ENCODE measurements around the gene GPANK1. TPM values are rescaled to one million over a fixed set of nuclear protein-coding genes. Genes with fewer than 3 reads are reported as not detected.

Gene GPANK1
- total and polyA plus RNA-seq, 9 of the 15 experiments (the other 6 are each of a cell fraction or from before 2014, with no cell fraction given): 32.2 to 111 (median 46.3) TPM

DNA sequence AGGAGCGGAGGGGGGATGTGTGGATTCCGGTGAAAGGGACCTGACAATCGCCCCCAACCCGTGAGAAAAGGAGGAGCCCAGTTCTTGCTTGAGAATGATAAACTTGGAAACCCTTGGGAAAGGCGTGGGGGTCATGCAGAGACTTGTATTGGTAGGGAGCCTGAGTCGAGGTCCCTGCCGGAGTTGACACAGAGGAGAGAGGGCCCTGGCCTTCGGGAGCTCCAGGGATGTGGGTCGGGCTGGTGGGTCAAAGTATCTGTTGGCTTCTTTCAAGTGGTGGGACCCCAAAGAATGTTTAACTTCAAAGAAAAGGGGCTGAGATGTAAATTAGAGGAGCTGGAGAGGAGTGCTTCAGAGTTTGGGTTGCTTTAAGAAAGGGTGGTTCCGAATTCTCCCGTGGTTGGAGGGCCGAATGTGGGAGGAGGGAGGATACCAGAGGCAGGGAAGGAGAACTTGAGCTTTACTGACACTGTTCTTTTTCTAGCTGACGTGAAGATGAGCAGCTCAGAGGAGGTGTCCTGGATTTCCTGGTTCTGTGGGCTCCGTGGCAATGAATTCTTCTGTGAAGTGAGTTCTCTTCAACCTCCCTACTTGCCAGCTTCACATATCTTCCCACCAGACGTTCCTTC, 1.7 kb upstream of the GPANK1 start (continued):
- TF ChIP-seq, protein P1, sequence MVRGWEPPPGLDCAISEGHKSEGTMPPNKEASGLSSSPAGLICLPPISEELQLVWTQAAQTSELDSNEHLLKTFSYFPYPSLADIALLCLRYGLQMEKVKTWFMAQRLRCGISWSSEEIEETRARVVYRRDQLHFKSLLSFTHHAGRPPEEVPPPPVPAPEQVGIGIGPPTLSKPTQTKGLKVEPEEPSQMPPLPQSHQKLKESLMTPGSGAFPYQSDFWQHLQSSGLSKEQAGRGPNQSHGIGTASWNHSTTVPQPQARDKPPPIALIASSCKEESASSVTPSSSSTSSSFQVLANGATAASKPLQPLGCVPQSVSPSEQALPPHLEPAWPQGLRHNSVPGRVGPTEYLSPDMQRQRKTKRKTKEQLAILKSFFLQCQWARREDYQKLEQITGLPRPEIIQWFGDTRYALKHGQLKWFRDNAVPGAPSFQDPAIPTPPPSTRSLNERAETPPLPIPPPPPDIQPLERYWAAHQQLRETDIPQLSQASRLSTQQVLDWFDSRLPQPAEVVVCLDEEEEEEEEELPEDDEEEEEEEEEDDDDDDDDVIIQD (CRISPR knock-in tag; IDR thresholded peaks at IDR 0.05): no peak
- TF ChIP-seq ARNT (IDR thresholded peaks at IDR 0.05) (peak; percentile 52 to 85; a peak in 2 of 4 replicates), TRIM24 (IDR thresholded peaks at IDR 0.05) (0 out of 4 replicates have a peak, but pooled peaks have one; percentile 5 to 26), ZNF12 (CRISPR knock-in tag; IDR thresholded peaks at IDR 0.05) (peak; percentile 36; the same call in 1 of the 2 replicates), BRD9 (IDR thresholded peaks at IDR 0.05; ENCODE audit: low read depth, partially characterized antibody) (peak; percentile 19), ZBTB7A (IDR thresholded peaks at IDR 0.05; ENCODE audit: borderline replicate concordance, control insufficient read depth, low read depth, low read length) (no peak), FUS (optimal IDR thresholded peaks at IDR 0.05; ENCODE audit: low read depth, low read length) (no peak), HDGF (IDR thresholded peaks at IDR 0.05) (no peak), HLTF (IDR thresholded peaks at IDR 0.05) (no peak), MYC (IDR thresholded peaks at IDR 0.05; ENCODE audit: low read depth, low read length) (no peak), MYC (CRISPR knock-in tag; IDR thresholded peaks at IDR 0.05; ENCODE audit: borderline replicate concordance, low read depth) (peak; percentile 83; the same call in 1 of the 2 replicates), MAZ (CRISPR knock-in tag; conservative IDR thresholded peaks at IDR 0.05 in 1 of 2, IDR thresholded peaks at IDR 0.05 in 1 of 2) (no peak), ARID2 (IDR thresholded peaks at IDR 0.05) (peak; percentile 77; the same call in 1 of the 2 replicates), SIN3A (IDR thresholded peaks at IDR 0.05; ENCODE audit: borderline replicate concordance in 2 of 2, control insufficient read depth in 1 of 2, low read depth in 2 of 2, low read length in 2 of 2) (peak; percentile 29 to 59; a peak in 3 of 4 replicates), PRPF4 (IDR thresholded peaks at IDR 0.05; ENCODE audit: insufficient read depth, low read depth, low read length, poor library complexity, severe bottlenecking) (no peak), SREBF2 (CRISPR knock-in tag; IDR thresholded peaks at IDR 0.05) (no peak), ZNF444 (CRISPR knock-in tag; IDR thresholded peaks at IDR 0.05) (0 out of 2 replicates have a peak, but pooled peaks have one; percentile 47), XRCC5 (IDR thresholded peaks at IDR 0.05; ENCODE audit: low read depth, low read length) (0 out of 2 replicates have a peak, but pooled peaks have one; percentile 53), ELF2 (CRISPR knock-in tag; IDR thresholded peaks at IDR 0.05) (peak; percentile 6; the same call in 1 of the 2 replicates), HDAC2 (IDR thresholded peaks at IDR 0.05) (0 out of 2 replicates have a peak, but pooled peaks have one; percentile 32)
- TF ChIP-seq, protein P2, sequence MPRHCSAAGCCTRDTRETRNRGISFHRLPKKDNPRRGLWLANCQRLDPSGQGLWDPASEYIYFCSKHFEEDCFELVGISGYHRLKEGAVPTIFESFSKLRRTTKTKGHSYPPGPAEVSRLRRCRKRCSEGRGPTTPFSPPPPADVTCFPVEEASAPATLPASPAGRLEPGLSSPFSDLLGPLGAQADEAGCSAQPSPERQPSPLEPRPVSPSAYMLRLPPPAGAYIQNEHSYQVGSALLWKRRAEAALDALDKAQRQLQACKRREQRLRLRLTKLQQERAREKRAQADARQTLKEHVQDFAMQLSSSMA (CRISPR knock-in tag; IDR thresholded peaks at IDR 0.05): no peak
- TF ChIP-seq, protein P3, sequence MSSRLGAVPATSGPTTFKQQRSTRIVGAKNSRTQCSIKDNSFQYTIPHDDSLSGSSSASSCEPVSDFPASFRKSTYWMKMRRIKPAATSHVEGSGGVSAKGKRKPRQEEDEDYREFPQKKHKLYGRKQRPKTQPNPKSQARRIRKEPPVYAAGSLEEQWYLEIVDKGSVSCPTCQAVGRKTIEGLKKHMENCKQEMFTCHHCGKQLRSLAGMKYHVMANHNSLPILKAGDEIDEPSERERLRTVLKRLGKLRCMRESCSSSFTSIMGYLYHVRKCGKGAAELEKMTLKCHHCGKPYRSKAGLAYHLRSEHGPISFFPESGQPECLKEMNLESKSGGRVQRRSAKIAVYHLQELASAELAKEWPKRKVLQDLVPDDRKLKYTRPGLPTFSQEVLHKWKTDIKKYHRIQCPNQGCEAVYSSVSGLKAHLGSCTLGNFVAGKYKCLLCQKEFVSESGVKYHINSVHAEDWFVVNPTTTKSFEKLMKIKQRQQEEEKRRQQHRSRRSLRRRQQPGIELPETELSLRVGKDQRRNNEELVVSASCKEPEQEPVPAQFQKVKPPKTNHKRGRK (tag; IDR thresholded peaks at IDR 0.05): no peak
- TF ChIP-seq, protein P4, sequence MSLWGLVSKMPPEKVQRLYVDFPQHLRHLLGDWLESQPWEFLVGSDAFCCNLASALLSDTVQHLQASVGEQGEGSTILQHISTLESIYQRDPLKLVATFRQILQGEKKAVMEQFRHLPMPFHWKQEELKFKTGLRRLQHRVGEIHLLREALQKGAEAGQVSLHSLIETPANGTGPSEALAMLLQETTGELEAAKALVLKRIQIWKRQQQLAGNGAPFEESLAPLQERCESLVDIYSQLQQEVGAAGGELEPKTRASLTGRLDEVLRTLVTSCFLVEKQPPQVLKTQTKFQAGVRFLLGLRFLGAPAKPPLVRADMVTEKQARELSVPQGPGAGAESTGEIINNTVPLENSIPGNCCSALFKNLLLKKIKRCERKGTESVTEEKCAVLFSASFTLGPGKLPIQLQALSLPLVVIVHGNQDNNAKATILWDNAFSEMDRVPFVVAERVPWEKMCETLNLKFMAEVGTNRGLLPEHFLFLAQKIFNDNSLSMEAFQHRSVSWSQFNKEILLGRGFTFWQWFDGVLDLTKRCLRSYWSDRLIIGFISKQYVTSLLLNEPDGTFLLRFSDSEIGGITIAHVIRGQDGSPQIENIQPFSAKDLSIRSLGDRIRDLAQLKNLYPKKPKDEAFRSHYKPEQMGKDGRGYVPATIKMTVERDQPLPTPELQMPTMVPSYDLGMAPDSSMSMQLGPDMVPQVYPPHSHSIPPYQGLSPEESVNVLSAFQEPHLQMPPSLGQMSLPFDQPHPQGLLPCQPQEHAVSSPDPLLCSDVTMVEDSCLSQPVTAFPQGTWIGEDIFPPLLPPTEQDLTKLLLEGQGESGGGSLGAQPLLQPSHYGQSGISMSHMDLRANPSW (CRISPR knock-in tag; IDR thresholded peaks at IDR 0.05): 0 out of 2 replicates have a peak, but pooled peaks have one; percentile 30
